Activated CD8-positive, alpha-beta T cell treated with anti-CD3 and anti-CD28 coated beads, Interleukin-2, amount 10 ng/mL, durations not matched to agents 7 days and 5 days (primary cell): ENCODE measurements around the gene HASPIN. TPM values are rescaled to one million over a fixed set of nuclear protein-coding genes. Genes with fewer than 3 reads are reported as not detected.

Source experiments
- ATAC-seq: fragments of 150-1000 bp; cut with Tn5 transposase; one replicate; pipeline ENCODE4 v1.10.0; 2021; ENCODE audit warnings: moderate library complexity
- CTCF ChIA-PET: fragments of 350-600 bp; sonication (Branson Sonifier 250); formaldehyde crosslinking; loops from one replicate; lab custom pipeline; 2021; ENCODE audit warnings: antibody characterized with exemption; lab: Charles Lee
- POLR2A ChIA-PET: fragments of 350-600 bp; sonication (Branson Sonifier 250); formaldehyde crosslinking; loops from one replicate; lab custom pipeline; 2021; ENCODE audit warnings: antibody characterized with exemption; lab: Charles Lee
- DNase-seq: peaks from one replicate; pipeline ENCODE4 v3.0.0-alpha.2; 2020
- H3K27ac Mint-ChIP-seq: one replicate; pipeline ENCODE4 v1.8.0; 2021; ENCODE audit warnings: mild to moderate bottlenecking, mixed read lengths
- H3K27me3 Mint-ChIP-seq: one replicate; pipeline ENCODE4 v1.8.0; 2021; ENCODE audit warnings: low read depth, mixed read lengths
- H3K36me3 Mint-ChIP-seq: one replicate; pipeline ENCODE4 v1.8.0; 2021; ENCODE audit warnings: low read depth, mixed read lengths
- H3K4me1 Mint-ChIP-seq: one replicate; pipeline ENCODE4 v1.8.0; 2021; ENCODE audit warnings: low read depth, mixed read lengths
- H3K4me3 Mint-ChIP-seq: one replicate; pipeline ENCODE4 v1.8.0; 2021; ENCODE audit warnings: mild to moderate bottlenecking, mixed read lengths
- H3K9me3 Mint-ChIP-seq: one replicate; pipeline ENCODE4 v1.8.0; 2022; ENCODE audit warnings: mixed read lengths; ENCODE audit not compliant: insufficient read depth
- total RNA-seq, 2 experiments: library from RNA; stranded (reverse); gene quantifications; one replicate each; pipeline ENCODE4 v1.2.3, GENCODE V29; 2021

The HASPIN gene
- 10 to 100 TPM; 27.0 to 28.1 TPM for total RNA-seq

GRCh38 chr17:3723556-3724377 is at the start of gene HASPIN:
Gene HASPIN (plus strand): TSS chr17:3723903. CDS start chr17:3723936, 33 bp downstream.
- peaks cover 61% of the 10 kb centered on the region for H3K36me3 Mint-ChIP-seq
- CTCF ChIA-PET: interaction anchor here (1.0 to 3.1 kb wide), 12 partner anchors 12 to 121 kb away, joined by 3 to 29 read pairs (median 6); partner anchors contain the start of gene P2RX5
- POLR2A ChIA-PET: interaction anchor here (0.6 to 2.9 kb wide), 15 partner anchors 9 to 122 kb away, joined by 3 to 18 read pairs (median 3); partner anchors contain the start of genes NCBP3 and P2RX5
- DNase-seq: peak; percentile 94
- H3K4me1 Mint-ChIP-seq: peaks cover 63% of the 10 kb centered on the region
- H3K9me3 Mint-ChIP-seq: no peaks in the 10 kb centered on the region
- H3K27me3 Mint-ChIP-seq: no peaks in the 10 kb centered on the region
- peak; percentile 94 for ATAC-seq
- H3K27ac Mint-ChIP-seq: peak within 1 kb of the TSS; percentile 90
- H3K4me3 Mint-ChIP-seq: peak within 1 kb of the TSS; percentile 92

DNA sequence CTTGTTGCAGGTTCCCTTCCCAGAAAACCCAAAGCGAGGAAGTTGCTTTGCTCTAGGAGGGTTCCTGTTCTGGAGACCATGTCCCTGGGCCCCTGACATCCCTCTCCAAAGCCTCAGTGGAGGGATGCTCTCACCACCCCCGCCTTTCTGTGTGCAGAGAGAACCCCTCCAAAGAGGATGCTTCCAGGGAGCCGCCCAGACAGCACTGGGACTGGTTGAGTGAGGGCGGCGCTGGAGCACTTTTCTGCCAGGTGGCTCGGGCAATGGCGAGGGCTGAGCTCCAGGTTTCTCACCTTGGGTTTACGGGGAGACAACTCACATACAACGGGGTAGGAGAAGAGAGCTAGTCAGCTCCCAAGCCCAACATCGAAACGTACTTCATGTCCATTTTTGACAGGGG is 47.8 kb upstream of the HASPIN start:
- Mint-ChIP-seq H3K4me1 (peaks cover 3% of the 10 kb centered on the region), H3K27ac (no peak overlapping the region), H3K4me3 (no peak overlapping the region), H3K27me3 (no peaks in the 10 kb centered on the region), H3K9me3 (no peaks in the 10 kb centered on the region), H3K36me3 (no peaks in the 10 kb centered on the region)
- ChIA-PET CTCF (no interaction called here), POLR2A (no interaction called here)
- DNase-seq (no peak), ATAC-seq (no peak)

DNA sequence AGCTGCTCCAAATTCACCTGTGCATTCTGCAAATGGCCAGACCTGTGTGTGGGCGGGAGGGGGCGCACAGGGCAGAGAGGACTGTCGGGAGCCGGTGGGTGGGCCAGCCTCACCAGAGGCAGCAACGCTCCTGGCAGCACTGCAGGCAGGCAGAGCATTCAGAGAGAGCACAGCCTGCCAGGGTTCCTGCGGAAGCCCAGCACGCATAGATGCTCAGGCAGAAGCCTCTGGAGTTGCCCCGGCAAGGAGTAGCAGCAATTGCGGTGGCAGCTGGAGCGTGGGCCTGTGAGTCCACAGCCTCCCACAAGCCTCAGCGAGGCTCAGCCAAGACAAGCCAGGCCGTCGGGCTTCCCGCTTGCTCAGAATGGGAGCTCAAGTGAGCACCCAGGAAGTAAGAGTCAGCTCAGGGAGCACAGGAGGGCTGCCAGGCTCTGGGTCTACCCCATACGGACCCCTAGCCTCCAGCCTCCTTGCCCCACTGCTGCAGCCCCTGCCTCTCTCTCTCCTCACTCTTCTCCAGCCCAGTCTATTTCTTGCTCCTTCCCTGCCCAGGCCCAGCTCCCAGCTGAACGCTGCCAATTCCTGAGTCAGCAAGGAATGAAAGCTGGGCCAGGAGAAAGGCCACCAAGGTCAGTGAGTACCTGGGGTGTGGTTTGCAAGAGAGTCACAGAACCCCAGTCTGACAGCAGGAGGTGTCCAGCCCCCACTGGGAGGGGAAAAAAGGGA is 45.4 kb upstream of the HASPIN start:
- DNase-seq (no peak), ATAC-seq (no peak)
- peaks cover 22% of the 10 kb centered on the region for H3K4me1 Mint-ChIP-seq
- POLR2A ChIA-PET: interaction anchor here (2.9 kb wide), 1 partner anchor 9 kb away, joined by 11 read pairs; the partner anchor contains the start of genes EMC6 and TAX1BP3
- CTCF ChIA-PET: interaction anchor here (1.0 to 1.9 kb wide), 2 partner anchors 60 to 630 kb away, joined by 3 to 9 read pairs; no protein-coding TSS in a partner anchor
- H3K4me3 Mint-ChIP-seq: no peak overlapping the region
- H3K27me3 Mint-ChIP-seq: no peaks in the 10 kb centered on the region
- H3K9me3 Mint-ChIP-seq: no peaks in the 10 kb centered on the region
- no peak overlapping the region for H3K27ac Mint-ChIP-seq
- H3K36me3 Mint-ChIP-seq: peaks cover 2% of the 10 kb centered on the region

GRCh38 chr17:3678821-3679530 is 44.7 kb upstream of the HASPIN start:
- Mint-ChIP-seq H3K9me3 (no peaks in the 10 kb centered on the region), H3K27me3 (no peaks in the 10 kb centered on the region), H3K4me1 (peaks cover 25% of the 10 kb centered on the region), H3K27ac (no peak overlapping the region), H3K4me3 (no peak overlapping the region), H3K36me3 (peaks cover 2% of the 10 kb centered on the region)
- CTCF ChIA-PET: interaction anchor here (1.0 to 1.9 kb wide), 2 partner anchors 59 to 630 kb away, joined by 3 to 9 read pairs; no protein-coding TSS in a partner anchor
- ATAC-seq: no peak
- POLR2A ChIA-PET: interaction anchor here (1.0 to 2.9 kb wide), 2 partner anchors 10 to 44 kb away, joined by 3 to 11 read pairs; partner anchors contain the start of genes EMC6 and TAX1BP3
- DNase-seq: no peak

- no peak for DNase-seq
- no peak overlapping the region for H3K4me3 Mint-ChIP-seq
- H3K9me3 Mint-ChIP-seq: no peaks in the 10 kb centered on the region
- H3K27ac Mint-ChIP-seq: peak overlapping the region; percentile 45
- CTCF ChIA-PET: interaction anchor here (1.9 kb wide), 1 partner anchor 58 kb away, joined by 9 read pairs; no protein-coding TSS in a partner anchor
- no peak for ATAC-seq
- POLR2A ChIA-PET: interaction anchor here (1.0 to 2.9 kb wide), 2 partner anchors 10 to 43 kb away, joined by 3 to 11 read pairs; partner anchors contain the start of genes EMC6 and TAX1BP3
- H3K36me3 Mint-ChIP-seq: peaks cover 2% of the 10 kb centered on the region
- H3K27me3 Mint-ChIP-seq: no peaks in the 10 kb centered on the region
- H3K4me1 Mint-ChIP-seq: peaks cover 25% of the 10 kb centered on the region
Measured at GRCh38 chr17:3679531-3680126, 44.1 kb upstream of the HASPIN start.

GRCh38 chr17:3681057-3681456 is 42.6 kb upstream of the HASPIN start:
- Mint-ChIP-seq H3K27ac (no peak overlapping the region), H3K36me3 (peaks cover 2% of the 10 kb centered on the region), H3K4me3 (no peak overlapping the region), H3K4me1 (peaks cover 25% of the 10 kb centered on the region), H3K9me3 (no peaks in the 10 kb centered on the region), H3K27me3 (no peaks in the 10 kb centered on the region)
- CTCF ChIA-PET: no interaction called here
- POLR2A ChIA-PET: no interaction called here
- no peak for ATAC-seq
- DNase-seq: no peak

- DNase-seq (no peak), ATAC-seq (no peak)
- ChIA-PET CTCF (no interaction called here), POLR2A (no interaction called here)
- Mint-ChIP-seq H3K4me1 (peaks cover 25% of the 10 kb centered on the region), H3K36me3 (peaks cover 2% of the 10 kb centered on the region), H3K4me3 (no peak overlapping the region), H3K9me3 (no peaks in the 10 kb centered on the region), H3K27ac (no peak overlapping the region), H3K27me3 (no peaks in the 10 kb centered on the region)
Measured at GRCh38 chr17:3681565-3681964, 42.1 kb upstream of the HASPIN start.

DNA sequence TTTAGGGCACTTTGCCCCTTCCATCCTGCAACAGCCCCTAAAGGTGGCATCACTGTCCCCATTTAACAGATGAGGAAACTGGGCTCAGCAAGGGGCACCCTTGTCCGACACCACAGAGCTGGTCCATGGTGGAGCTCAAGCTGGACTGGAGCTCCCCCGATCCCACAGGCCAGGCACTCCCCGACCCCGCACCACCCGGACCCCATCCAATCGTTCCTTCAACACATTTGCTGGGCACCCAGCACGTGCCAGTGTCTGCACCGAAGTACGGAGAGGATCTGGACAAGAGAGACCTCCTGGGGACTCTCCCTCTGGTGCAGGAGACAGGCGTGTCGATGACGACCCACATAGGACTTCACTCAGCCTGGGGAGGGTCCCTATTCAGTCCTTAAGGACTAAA is 41.7 kb upstream of the HASPIN start:
- H3K27me3 Mint-ChIP-seq: no peaks in the 10 kb centered on the region
- peaks cover 25% of the 10 kb centered on the region for H3K4me1 Mint-ChIP-seq
- ChIA-PET CTCF (interaction anchor here (0.8 to 2.2 kb wide), 16 partner anchors 8 to 164 kb away, joined by 3 to 29 read pairs (median 6); partner anchors contain the start of genes HASPIN, NCBP3 and P2RX5), POLR2A (no interaction called here)
- no peak for DNase-seq
- H3K4me3 Mint-ChIP-seq: no peak overlapping the region
- ATAC-seq: no peak
- H3K36me3 Mint-ChIP-seq: peaks cover 2% of the 10 kb centered on the region
- H3K9me3 Mint-ChIP-seq: no peaks in the 10 kb centered on the region
- H3K27ac Mint-ChIP-seq: no peak overlapping the region

GRCh38 chr17:3683054-3683511 is 40.6 kb upstream of the HASPIN start:
- DNase-seq (peak; percentile 74), ATAC-seq (peak; percentile 90)
- Mint-ChIP-seq H3K36me3 (peaks cover 2% of the 10 kb centered on the region), H3K4me3 (no peak overlapping the region), H3K27ac (no peak overlapping the region), H3K9me3 (no peaks in the 10 kb centered on the region), H3K4me1 (peaks cover 25% of the 10 kb centered on the region), H3K27me3 (no peaks in the 10 kb centered on the region)
- ChIA-PET CTCF (interaction anchor here (0.6 to 2.2 kb wide), 29 partner anchors 8 to 231 kb away, joined by 3 to 29 read pairs (median 4); partner anchors contain the start of genes HASPIN, NCBP3 and P2RX5), POLR2A (interaction anchor here (0.6 kb wide), 1 partner anchor 41 kb away, joined by 3 read pairs; the partner anchor contains the start of gene HASPIN)

- CTCF ChIA-PET: interaction anchor here (0.7 to 1.0 kb wide), 2 partner anchors 38 to 42 kb away, joined by 3 to 4 read pairs; partner anchors contain the start of gene HASPIN
- peaks cover 4% of the 10 kb centered on the region for H3K36me3 Mint-ChIP-seq
- POLR2A ChIA-PET: no interaction called here
- H3K27ac Mint-ChIP-seq: no peak overlapping the region
- H3K4me3 Mint-ChIP-seq: no peak overlapping the region
- H3K27me3 Mint-ChIP-seq: no peaks in the 10 kb centered on the region
- H3K4me1 Mint-ChIP-seq: peaks cover 21% of the 10 kb centered on the region
- ATAC-seq (no peak), DNase-seq (no peak)
- no peaks in the 10 kb centered on the region for H3K9me3 Mint-ChIP-seq
Measured at GRCh38 chr17:3685174-3685573, 38.5 kb upstream of the HASPIN start.
